H4 (cell line): Measurements from ENCODE around the gene RBMX2. TPM values are rescaled to one million over a fixed set of nuclear protein-coding genes. Genes with fewer than 3 reads are reported as not detected.

ENCODE experiments used
- DNase-seq: peaks from one replicate; pipeline ENCODE4 v3.0.0-alpha.2; 2015; ENCODE audit warnings: low spot score
- total RNA-seq: library from RNA; depleted of rRNA; stranded (reverse); fragments of >200 nt; shearing (Covaris generic); gene quantifications from 2 replicates; pipeline ENCODE4 v1.2.3, GENCODE V29; 2014; rRNA removed

Gene RBMX2
- total RNA-seq, 1 experiment from 2014 or later: 45.6 TPM

GRCh38 chrX:130444641-130445336 lies 43.0 kb downstream of the RBMX2 start:
- DNase-seq: no peak

- DNase-seq: no peak
Observed at GRCh38 chrX:130446974-130447373, 45.2 kb downstream of the RBMX2 start.

Other genes with a start within 250 kb of the RBMX2 start
- 35.4 and 37.8 TPM in 2 replicates for gene AIFM1, start 236.1 kb upstream of the RBMX2 start, total RNA-seq
- gene RAB33A, start 230.0 kb upstream of the RBMX2 start, total RNA-seq: not detected in 2 replicates
- gene ZNF280C, start 133.1 kb upstream of the RBMX2 start, total RNA-seq: 5.8 and 8.1 TPM in 2 replicates
- 16.7 and 30.6 TPM in 2 replicates for gene SLC25A14, start 62.1 kb upstream of the RBMX2 start, total RNA-seq
- gene GPR119, start 16.3 kb upstream of the RBMX2 start, total RNA-seq: not detected in 2 replicates